GM23338 (cell line): ENCODE results near the gene ZNF438. TPM values are rescaled to one million over a fixed set of nuclear protein-coding genes. Genes with fewer than 3 reads are reported as not detected.

Experiments used
- ATAC-seq: fragments of 200-7000 bp; cut with Tn5 transposase; 3 replicates; pipeline ENCODE4 v1.9.1; 2020
- DNase-seq: peaks from one replicate; pipeline ENCODE4 v3.0.0-alpha.2; 2015; ENCODE audit warnings: low spot score
- H2AFZ ChIP-seq: fragments of 200-600 bp; sonication (generic); 2 replicates; pipeline ENCODE4 v1.8.0; 2016; ENCODE audit warnings: antibody characterized with exemption, mild to moderate bottlenecking, moderate library complexity
- H3F3A ChIP-seq: fragments of 200-600 bp; sonication (generic); replicated peaks from 2 replicates; pipeline ENCODE4 v1.8.0; 2017; ENCODE audit warnings: antibody characterized with exemption, mixed run types, low read depth
- H3K27ac ChIP-seq: fragments of 200-600 bp; sonication (generic); 2 replicates; pipeline ENCODE4 v1.6.1; 2016; ENCODE audit warnings: low read depth
- H3K27me3 ChIP-seq: fragments of 200-600 bp; sonication (generic); 2 replicates; pipeline ENCODE4 v1.8.0; 2016; ENCODE audit warnings: mild to moderate bottlenecking, mixed run types, moderate library complexity; ENCODE audit not compliant: insufficient read depth
- H3K36me3 ChIP-seq: fragments of 200-600 bp; sonication (generic); 2 replicates; pipeline ENCODE4 v1.8.0; 2016; ENCODE audit warnings: mild to moderate bottlenecking; ENCODE audit not compliant: insufficient read depth
- H3K4me1 ChIP-seq: fragments of 200-600 bp; sonication (generic); 2 replicates; pipeline ENCODE4 v1.8.0; 2016; ENCODE audit warnings: mild to moderate bottlenecking, moderate library complexity; ENCODE audit not compliant: insufficient read depth
- H3K4me2 ChIP-seq: fragments of 200-600 bp; sonication (generic); 2 replicates; pipeline ENCODE4 v1.7.1; 2017; ENCODE audit warnings: mixed run types
- H3K4me3 ChIP-seq: fragments of 200-600 bp; sonication (generic); 2 replicates; pipeline ENCODE4 v1.6.1; 2016; ENCODE audit warnings: mixed run types
- H3K79me2 ChIP-seq: fragments of 200-600 bp; sonication (generic); replicated peaks from 2 replicates; pipeline ENCODE4 v1.8.0; 2017; ENCODE audit warnings: mild to moderate bottlenecking; ENCODE audit not compliant: insufficient read depth
- H3K9me2 ChIP-seq: fragments of 200-600 bp; sonication (generic); 2 replicates; pipeline ENCODE4 v1.8.0; 2017; ENCODE audit not compliant: insufficient read depth
- H4K20me1 ChIP-seq: fragments of 200-600 bp; sonication (generic); replicated peaks from 2 replicates; pipeline ENCODE4 v1.8.0; 2017; ENCODE audit warnings: mild to moderate bottlenecking; ENCODE audit not compliant: insufficient read depth
- H3K27ac Mint-ChIP-seq: 2 replicates; pipeline ENCODE4 v1.8.0; 2020; ENCODE audit warnings: inconsistent platforms, mild to moderate bottlenecking, moderate library complexity, mixed read lengths
- H3K27me3 Mint-ChIP-seq: 3 replicates; pipeline ENCODE4 v1.8.0; 2022; ENCODE audit warnings: low read depth, mild to moderate bottlenecking, moderate library complexity, mixed read lengths, inconsistent platforms; ENCODE audit not compliant: insufficient read depth, poor library complexity
- H3K36me3 Mint-ChIP-seq: 3 replicates; pipeline ENCODE4 v1.8.0; 2021; ENCODE audit warnings: low read depth, mild to moderate bottlenecking, inconsistent platforms, moderate library complexity, mixed read lengths
- H3K4me1 Mint-ChIP-seq: 3 replicates; pipeline ENCODE4 v1.8.0; 2020; ENCODE audit warnings: mild to moderate bottlenecking, inconsistent platforms, mixed read lengths
- H3K4me3 Mint-ChIP-seq: 3 replicates; pipeline ENCODE4 v1.8.0; 2021; ENCODE audit warnings: moderate library complexity, mild to moderate bottlenecking, inconsistent platforms, mixed read lengths
- H3K9me3 Mint-ChIP-seq: 3 replicates; pipeline ENCODE4 v1.8.0; 2020; ENCODE audit warnings: moderate library complexity, mild to moderate bottlenecking, inconsistent platforms, mixed read lengths
- EZH2 ChIP-seq: fragments of 200-600 bp; sonication (generic); IDR thresholded peaks from one replicate; pipeline ENCODE4 v1.8.0; 2017; ENCODE audit warnings: antibody characterized with exemption, mild to moderate bottlenecking, low read depth; ENCODE audit not compliant: unreplicated experiment
- JUNB ChIP-seq: IDR thresholded peaks from one replicate; pipeline ENCODE4 v1.6.1; 2016; ENCODE audit warnings: antibody characterized with exemption; ENCODE audit not compliant: unreplicated experiment
- POLR2AphosphoS5 ChIP-seq: IDR thresholded peaks from 2 replicates; pipeline ENCODE4 v1.6.1; 2016; ENCODE audit warnings: antibody characterized with exemption, low read depth
- STAT1 ChIP-seq: IDR thresholded peaks from one replicate; pipeline ENCODE4 v1.6.1; 2016; ENCODE audit warnings: antibody characterized with exemption; ENCODE audit not compliant: unreplicated experiment
- ZNF114 ChIP-seq: fragments of 250-450 bp; sonication (Bioruptor Pico); IDR thresholded peaks from 2 replicates; pipeline ENCODE4 v1.5.0; 2020; ENCODE audit warnings: mild to moderate bottlenecking, moderate library complexity
- ZNF331 ChIP-seq: fragments of 250-450 bp; sonication (Bioruptor Pico); IDR thresholded peaks from 2 replicates; pipeline ENCODE4 v1.5.0; 2020; ENCODE audit warnings: low read depth, mild to moderate bottlenecking, moderate library complexity
- polyA plus RNA-seq: library from polyadenylated mRNA; unstranded; fragments of >200 nt; fragmentation: Nextera tagmentation; extraction: Ambion mirVana; gene quantifications from 2 replicates; pipeline ENCODE4 v1.2.1, GENCODE V29; 2016
- total RNA-seq: library from RNA; depleted of rRNA; stranded (reverse); fragments of >200 nt; shearing (Covaris generic); gene quantifications from 2 replicates; pipeline ENCODE4 v1.2.3, GENCODE V29; 2014
- TF ChIP-seq, protein P1 (sequence below): IDR thresholded peaks from one replicate; pipeline ENCODE4 v1.6.1; 2018; ENCODE audit warnings: antibody characterized with exemption; ENCODE audit not compliant: unreplicated experiment
- TF ChIP-seq, protein P2 (sequence below), 2 experiments: fragments of 200-600 bp in 1 of 2; sonication (generic) in 1 of 2; conservative IDR thresholded peaks; 2 replicates each; pipeline versions ENCODE4 v1.5.1 to v1.6.1; 2016 to 2017; ENCODE audit warnings: antibody characterized with exemption in 2 of 2, low read depth in 2 of 2, mild to moderate bottlenecking in 2 of 2, moderate library complexity in 1 of 2
- TF ChIP-seq, protein P3 (sequence below): IDR thresholded peaks from 2 replicates; pipeline ENCODE4 v1.6.1; 2016; ENCODE audit warnings: antibody characterized with exemption

The ZNF438 gene
- total and polyA plus RNA-seq, 2 experiments from 2014 or later: 0.91 to 0.94 TPM

DNA sequence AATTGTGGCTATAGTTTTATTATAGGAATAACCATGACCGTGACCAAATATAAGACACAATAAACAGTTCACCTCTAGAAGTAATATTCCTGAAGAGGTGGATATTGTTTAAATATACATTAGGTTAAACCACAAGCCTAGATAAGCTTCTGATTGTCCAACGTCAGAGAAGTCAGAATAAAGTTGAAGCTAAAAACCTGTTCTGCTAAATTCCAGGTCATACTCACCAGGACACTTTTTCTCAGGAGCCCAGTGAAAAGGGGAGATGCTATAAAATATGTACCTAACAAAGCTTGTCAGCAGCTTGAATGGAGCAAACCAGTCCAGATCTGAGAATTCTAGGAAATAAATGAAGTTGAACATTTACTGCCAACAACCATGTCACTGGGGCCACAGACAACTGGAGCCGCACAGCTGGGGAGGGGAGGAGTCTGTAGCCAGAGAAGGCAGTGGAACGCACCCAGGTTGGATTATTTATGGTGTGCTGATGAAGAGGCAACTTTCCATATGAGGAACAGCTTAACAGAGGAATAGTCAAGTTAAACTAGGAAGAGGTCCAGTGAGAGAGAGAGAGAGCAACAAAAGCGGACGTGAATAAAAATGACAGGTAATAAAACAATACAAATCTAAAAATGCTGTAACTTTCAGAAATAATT is 191.1 kb downstream of the ZNF438 start (continued):
- TF ChIP-seq, protein P1, sequence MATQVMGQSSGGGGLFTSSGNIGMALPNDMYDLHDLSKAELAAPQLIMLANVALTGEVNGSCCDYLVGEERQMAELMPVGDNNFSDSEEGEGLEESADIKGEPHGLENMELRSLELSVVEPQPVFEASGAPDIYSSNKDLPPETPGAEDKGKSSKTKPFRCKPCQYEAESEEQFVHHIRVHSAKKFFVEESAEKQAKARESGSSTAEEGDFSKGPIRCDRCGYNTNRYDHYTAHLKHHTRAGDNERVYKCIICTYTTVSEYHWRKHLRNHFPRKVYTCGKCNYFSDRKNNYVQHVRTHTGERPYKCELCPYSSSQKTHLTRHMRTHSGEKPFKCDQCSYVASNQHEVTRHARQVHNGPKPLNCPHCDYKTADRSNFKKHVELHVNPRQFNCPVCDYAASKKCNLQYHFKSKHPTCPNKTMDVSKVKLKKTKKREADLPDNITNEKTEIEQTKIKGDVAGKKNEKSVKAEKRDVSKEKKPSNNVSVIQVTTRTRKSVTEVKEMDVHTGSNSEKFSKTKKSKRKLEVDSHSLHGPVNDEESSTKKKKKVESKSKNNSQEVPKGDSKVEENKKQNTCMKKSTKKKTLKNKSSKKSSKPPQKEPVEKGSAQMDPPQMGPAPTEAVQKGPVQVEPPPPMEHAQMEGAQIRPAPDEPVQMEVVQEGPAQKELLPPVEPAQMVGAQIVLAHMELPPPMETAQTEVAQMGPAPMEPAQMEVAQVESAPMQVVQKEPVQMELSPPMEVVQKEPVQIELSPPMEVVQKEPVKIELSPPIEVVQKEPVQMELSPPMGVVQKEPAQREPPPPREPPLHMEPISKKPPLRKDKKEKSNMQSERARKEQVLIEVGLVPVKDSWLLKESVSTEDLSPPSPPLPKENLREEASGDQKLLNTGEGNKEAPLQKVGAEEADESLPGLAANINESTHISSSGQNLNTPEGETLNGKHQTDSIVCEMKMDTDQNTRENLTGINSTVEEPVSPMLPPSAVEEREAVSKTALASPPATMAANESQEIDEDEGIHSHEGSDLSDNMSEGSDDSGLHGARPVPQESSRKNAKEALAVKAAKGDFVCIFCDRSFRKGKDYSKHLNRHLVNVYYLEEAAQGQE: no peak
- TF ChIP-seq, protein P2, sequence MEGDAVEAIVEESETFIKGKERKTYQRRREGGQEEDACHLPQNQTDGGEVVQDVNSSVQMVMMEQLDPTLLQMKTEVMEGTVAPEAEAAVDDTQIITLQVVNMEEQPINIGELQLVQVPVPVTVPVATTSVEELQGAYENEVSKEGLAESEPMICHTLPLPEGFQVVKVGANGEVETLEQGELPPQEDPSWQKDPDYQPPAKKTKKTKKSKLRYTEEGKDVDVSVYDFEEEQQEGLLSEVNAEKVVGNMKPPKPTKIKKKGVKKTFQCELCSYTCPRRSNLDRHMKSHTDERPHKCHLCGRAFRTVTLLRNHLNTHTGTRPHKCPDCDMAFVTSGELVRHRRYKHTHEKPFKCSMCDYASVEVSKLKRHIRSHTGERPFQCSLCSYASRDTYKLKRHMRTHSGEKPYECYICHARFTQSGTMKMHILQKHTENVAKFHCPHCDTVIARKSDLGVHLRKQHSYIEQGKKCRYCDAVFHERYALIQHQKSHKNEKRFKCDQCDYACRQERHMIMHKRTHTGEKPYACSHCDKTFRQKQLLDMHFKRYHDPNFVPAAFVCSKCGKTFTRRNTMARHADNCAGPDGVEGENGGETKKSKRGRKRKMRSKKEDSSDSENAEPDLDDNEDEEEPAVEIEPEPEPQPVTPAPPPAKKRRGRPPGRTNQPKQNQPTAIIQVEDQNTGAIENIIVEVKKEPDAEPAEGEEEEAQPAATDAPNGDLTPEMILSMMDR (conservative IDR thresholded peaks at IDR 0.05; ENCODE audit: low read depth in 2 of 2): no peak
- no peak for TF ChIP-seq ZNF331 (CRISPR knock-in tag)
- TF ChIP-seq EZH2: no peak
- TF ChIP-seq ZNF114: no peak
- TF ChIP-seq POLR2AphosphoS5: no peak
- TF ChIP-seq STAT1: no peak

DNA sequence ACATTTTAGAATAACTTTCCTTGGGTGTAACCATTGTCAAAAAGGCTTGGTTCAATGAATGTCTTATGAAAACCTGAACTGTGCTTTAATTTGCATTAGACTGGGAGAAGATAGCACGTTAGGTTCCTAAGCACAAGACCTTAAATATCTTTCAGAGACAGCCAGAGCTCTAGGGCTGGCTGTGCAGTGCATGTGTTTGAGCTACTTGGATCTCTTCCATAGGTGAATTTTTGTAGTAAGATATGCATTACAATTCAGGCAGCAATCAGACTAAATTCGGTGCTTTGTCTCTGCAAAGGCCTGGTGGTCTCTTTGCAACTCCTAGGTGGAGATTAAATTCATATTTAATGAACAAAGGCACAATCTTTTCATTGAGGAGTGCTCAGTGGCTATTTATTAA is 192.0 kb downstream of the ZNF438 start:
- Histone ChIP-seq H3K79me2 (no peaks in the 10 kb centered on the region), H3K9me2 (no peaks in the 10 kb centered on the region), H3K27me3 (no peaks in the 10 kb centered on the region), H3K4me1 (peaks cover 3% of the 10 kb centered on the region), H3K4me2 (no peak overlapping the region), H3F3A (no peaks in the 10 kb centered on the region), H4K20me1 (no peaks in the 10 kb centered on the region), H3K4me3 (no peak overlapping the region), H3K36me3 (no peaks in the 10 kb centered on the region), H2AFZ (no peak overlapping the region), H3K27ac (no peak overlapping the region)
- H3K36me3 Mint-ChIP-seq: no peaks in the 10 kb centered on the region
- no peak for DNase-seq
- peaks cover 10% of the 10 kb centered on the region for H3K4me1 Mint-ChIP-seq
- H3K4me3 Mint-ChIP-seq: no peak overlapping the region
- H3K9me3 Mint-ChIP-seq: no peaks in the 10 kb centered on the region
- H3K27ac Mint-ChIP-seq: no peak overlapping the region
- no peak for ATAC-seq
- H3K27me3 Mint-ChIP-seq: no peaks in the 10 kb centered on the region
- TF ChIP-seq JUNB (no peak), ZNF114 (no peak), EZH2 (no peak), ZNF331 (CRISPR knock-in tag) (no peak), STAT1 (no peak), POLR2AphosphoS5 (no peak)
- TF ChIP-seq, protein P3, sequence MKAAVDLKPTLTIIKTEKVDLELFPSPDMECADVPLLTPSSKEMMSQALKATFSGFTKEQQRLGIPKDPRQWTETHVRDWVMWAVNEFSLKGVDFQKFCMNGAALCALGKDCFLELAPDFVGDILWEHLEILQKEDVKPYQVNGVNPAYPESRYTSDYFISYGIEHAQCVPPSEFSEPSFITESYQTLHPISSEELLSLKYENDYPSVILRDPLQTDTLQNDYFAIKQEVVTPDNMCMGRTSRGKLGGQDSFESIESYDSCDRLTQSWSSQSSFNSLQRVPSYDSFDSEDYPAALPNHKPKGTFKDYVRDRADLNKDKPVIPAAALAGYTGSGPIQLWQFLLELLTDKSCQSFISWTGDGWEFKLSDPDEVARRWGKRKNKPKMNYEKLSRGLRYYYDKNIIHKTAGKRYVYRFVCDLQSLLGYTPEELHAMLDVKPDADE: no peak
- TF ChIP-seq, protein P1: no peak
